H1 (cell line): ENCODE data around the gene TCERG1L. TPM values are rescaled to one million over a fixed set of nuclear protein-coding genes. Genes with fewer than 3 reads are reported as not detected.
A peak's percentile ranks its signal among the peaks of the same experiment; 100 is the strongest.

Experiments used
- CTCF ChIA-PET: fragments of 300-600 bp; sonication (Branson Sonifier 250); formaldehyde crosslinking; loops from one replicate; lab custom pipeline; 2021; ENCODE audit not compliant: partially characterized antibody; lab: Charles Lee
- POLR2A ChIA-PET: fragments of 300-600 bp; sonication (Branson Sonifier 250); formaldehyde crosslinking; loops from one replicate; lab custom pipeline; 2021; ENCODE audit warnings: inconsistent platforms; ENCODE audit not compliant: partially characterized antibody; lab: Charles Lee
- DNase-seq, 2 experiments: peaks; one replicate each; pipeline versions ENCODE4 v3.0.0 to v3.0.0-alpha.2; 2010 to 2022; ENCODE audit warnings: low spot score in 2 of 2, low read depth in 1 of 2, mixed read lengths in 1 of 2
- FAIRE-seq: peaks from 2 replicates; lab custom pipeline; 2011; peaks lifted over from hg19 to GRCh38; lab: Jason Lieb, UNC
- H2AFZ ChIP-seq: 2 replicates; pipeline ENCODE4 v1.8.1; 2012; ENCODE audit warnings: low read length, inconsistent platforms
- H2AK5ac ChIP-seq: 2 replicates; pipeline ENCODE4 v1.6.1; 2013; ENCODE audit warnings: low read depth, low read length
- H2BK120ac ChIP-seq: replicated peaks from 2 replicates; pipeline ENCODE3; 2013; ENCODE audit warnings: low read depth, low read length, inconsistent platforms
- H2BK12ac ChIP-seq: 2 replicates; pipeline ENCODE4 v1.6.1; 2013; ENCODE audit warnings: low read depth, low read length
- H2BK15ac ChIP-seq: 2 replicates; pipeline ENCODE4 v1.6.1; 2013; ENCODE audit warnings: low read length
- H2BK20ac ChIP-seq: 2 replicates; pipeline ENCODE4 v1.6.1; 2013; ENCODE audit warnings: low read length
- H2BK5ac ChIP-seq: 2 replicates; pipeline ENCODE4 v1.6.1; 2013; ENCODE audit warnings: low read depth, low read length
- H3K14ac ChIP-seq: 2 replicates; pipeline ENCODE4 v1.6.1; 2013; ENCODE audit warnings: inconsistent platforms; ENCODE audit not compliant: insufficient read length
- H3K18ac ChIP-seq: 2 replicates; pipeline ENCODE4 v1.6.1; 2013; ENCODE audit warnings: low read length; ENCODE audit errors: extremely low read depth
- H3K23ac ChIP-seq: 2 replicates; pipeline ENCODE4 v1.6.1; 2013; ENCODE audit warnings: inconsistent platforms; ENCODE audit not compliant: insufficient read length
- H3K23me2 ChIP-seq: 2 replicates; pipeline ENCODE4 v1.6.1; 2013; ENCODE audit warnings: low read depth, low read length
- H3K27ac ChIP-seq: 2 replicates; pipeline ENCODE4 v1.6.1; 2011; ENCODE audit warnings: low read depth, low read length, inconsistent platforms
- H3K27me3 ChIP-seq, 4 experiments: replicated peaks in 1 of 4; 1 replicate in 1 of 4; 2 replicates in 3 of 4; pipeline versions ENCODE4 v1.6.1 to v1.8.1; 2011 to 2013; ENCODE audit warnings: low read length in 3 of 4, mild to moderate bottlenecking in 3 of 4, inconsistent platforms in 2 of 4, mixed read lengths in 2 of 4, moderate library complexity in 1 of 4; ENCODE audit not compliant: control insufficient read depth in 3 of 4, insufficient read depth in 3 of 4; ENCODE audit errors: extremely low read depth in 1 of 4
- H3K36me3 ChIP-seq, 4 experiments: 2 replicates each; pipeline versions ENCODE4 v1.6.1 to v1.8.1; 2011 to 2013; ENCODE audit warnings: mild to moderate bottlenecking in 4 of 4, low read length in 3 of 4, moderate library complexity in 2 of 4, control low read depth in 1 of 4, inconsistent platforms in 1 of 4; ENCODE audit not compliant: insufficient read depth in 4 of 4, control insufficient read depth in 2 of 4
- H3K4ac ChIP-seq: replicated peaks from 2 replicates; pipeline ENCODE3; 2013; ENCODE audit warnings: low read length, low read depth, mixed read lengths, inconsistent platforms; ENCODE audit not compliant: insufficient read length
- H3K4me1 ChIP-seq, 4 experiments: replicated peaks in 1 of 4; 1 replicate in 1 of 4; 2 replicates in 3 of 4; pipeline versions ENCODE4 v1.6.1 to v1.8.1; 2011 to 2013; ENCODE audit warnings: low read length in 3 of 4, inconsistent platforms in 2 of 4, mixed read lengths in 1 of 4; ENCODE audit not compliant: insufficient read depth in 4 of 4, control insufficient read depth in 3 of 4
- H3K4me2 ChIP-seq, 2 experiments: 2 replicates each; pipeline versions ENCODE4 v1.6.1 to v1.8.1; 2011 to 2013; ENCODE audit warnings: low read depth in 2 of 2, low read length in 2 of 2, control low read depth in 1 of 2, inconsistent platforms in 1 of 2, mild to moderate bottlenecking in 1 of 2; ENCODE audit not compliant: insufficient read depth in 1 of 2
- H3K4me3 ChIP-seq, 4 experiments: fragments of 200-600, 300-600 bp in 1 of 4; sonication (generic), shearing (Covaris generic), sonication (Bioruptor Twin) in 1 of 4; 2 replicates each; pipeline versions ENCODE4 v1.5.1 to v1.8.1; 2011 to 2016; ENCODE audit warnings: low read length in 4 of 4, low read depth in 3 of 4, control low read depth in 2 of 4, inconsistent platforms in 2 of 4, mild to moderate bottlenecking in 2 of 4, mixed read lengths in 1 of 4, moderate library complexity in 1 of 4; ENCODE audit not compliant: insufficient read depth in 2 of 4; ENCODE audit errors: extremely low read depth in 1 of 4
- H3K56ac ChIP-seq: replicated peaks from 2 replicates; pipeline ENCODE3; 2013; ENCODE audit warnings: low read depth, mild to moderate bottlenecking, mixed read lengths, low read length, inconsistent platforms; ENCODE audit not compliant: insufficient read length
- H3K79me1 ChIP-seq: 2 replicates; pipeline ENCODE4 v1.6.1; 2013; ENCODE audit warnings: low read depth, low read length, control low read depth
- H3K79me2 ChIP-seq, 2 experiments: 2 replicates each; pipeline versions ENCODE4 v1.6.1 to v1.8.1; 2012 to 2013; ENCODE audit warnings: low read length in 2 of 2, mild to moderate bottlenecking in 2 of 2, inconsistent platforms in 1 of 2; ENCODE audit not compliant: insufficient read depth in 2 of 2, control insufficient read depth in 1 of 2
- H3K9ac ChIP-seq, 4 experiments: replicated peaks in 1 of 4; 1 replicate in 1 of 4; 2 replicates in 3 of 4; pipeline versions ENCODE4 v1.6.1 to v1.8.1; 2011 to 2013; ENCODE audit warnings: low read depth in 3 of 4, low read length in 3 of 4, control low read depth in 2 of 4, mild to moderate bottlenecking in 2 of 4, moderate library complexity in 2 of 4, inconsistent platforms in 1 of 4; ENCODE audit errors: extremely low read depth in 1 of 4
- H3K9me3 ChIP-seq, 2 experiments: 2 replicates each; pipeline versions ENCODE4 v1.6.1 to v1.8.1; 2012 to 2013; ENCODE audit warnings: mild to moderate bottlenecking in 2 of 2, moderate library complexity in 2 of 2, control low read depth in 1 of 2, inconsistent platforms in 1 of 2, low read depth in 1 of 2, low read length in 1 of 2, mixed read lengths in 1 of 2; ENCODE audit not compliant: insufficient read depth in 2 of 2
- H4K20me1 ChIP-seq, 2 experiments: replicated peaks in 1 of 2; 2 replicates each; pipeline versions ENCODE3 to v1.8.1; 2011 to 2013; ENCODE audit warnings: inconsistent platforms in 2 of 2, low read length in 2 of 2, mild to moderate bottlenecking in 1 of 2; ENCODE audit not compliant: insufficient read depth in 2 of 2, control insufficient read depth in 1 of 2
- H4K5ac ChIP-seq: 2 replicates; pipeline ENCODE4 v1.6.1; 2013; ENCODE audit warnings: low read length, low read depth, mixed read lengths, inconsistent platforms; ENCODE audit not compliant: insufficient read length
- H4K8ac ChIP-seq: 2 replicates; pipeline ENCODE4 v1.8.0; 2013; ENCODE audit warnings: mild to moderate bottlenecking, moderate library complexity, low read length, inconsistent platforms; ENCODE audit not compliant: insufficient read depth; ENCODE audit errors: extremely low read depth
- H4K91ac ChIP-seq: replicated peaks from 2 replicates; pipeline ENCODE3; 2013; ENCODE audit warnings: low read length, mixed read lengths, inconsistent platforms; ENCODE audit not compliant: insufficient read length
- BACH1 ChIP-seq: IDR thresholded peaks from 2 replicates; pipeline ENCODE4 v1.6.1; 2012; ENCODE audit warnings: low read length, improper control_type of control experiment
- CREB1 ChIP-seq: IDR thresholded peaks from 2 replicates; pipeline ENCODE4 v1.6.1; 2012; ENCODE audit warnings: inconsistent platforms
- JUN ChIP-seq: IDR thresholded peaks from 2 replicates; pipeline ENCODE4 v1.6.1; 2011; ENCODE audit warnings: low read depth, mild to moderate bottlenecking, improper control_type of control experiment, low read length
- RNF2 ChIP-seq: fragments of 200-900, 300-1000 bp; sonication (generic); IDR thresholded peaks from 2 replicates; pipeline ENCODE4 v1.7.1; 2016; ENCODE audit warnings: borderline replicate concordance, low read depth, mild to moderate bottlenecking, antibody characterized with exemption, low read length; ENCODE audit not compliant: poor library complexity, severe bottlenecking; ENCODE audit errors: missing control alignments
- TCF12 ChIP-seq: IDR thresholded peaks from 2 replicates; pipeline ENCODE4 v1.6.1; 2011; ENCODE audit warnings: low read depth, mild to moderate bottlenecking, low read length
- TEAD4 ChIP-seq: IDR thresholded peaks from 2 replicates; pipeline ENCODE4 v1.6.1; 2012; ENCODE audit warnings: low read depth, low read length, inconsistent platforms, mixed read lengths
- WGBS, 2 experiments: shearing (Covaris generic) in 1 of 2; methylation state at CpG; one replicate each; pipeline versions ENCODE4 v1.1.6 to v1.1.7; 2013 to 2015; ENCODE audit warnings: low lambda C conversion rate in 2 of 2, mixed read lengths in 2 of 2, inconsistent platforms in 1 of 2, low coverage in 1 of 2, missing lambda C conversion rate in 1 of 2; ENCODE audit not compliant: insufficient replicate concordance in 2 of 2, insufficient coverage in 1 of 2, insufficient read length in 1 of 2; ENCODE audit errors: extremely low coverage in 1 of 2, missing lambda C conversion rate in 1 of 2; 5-methylcytosine and 5-hydroxymethylcytosine counted together
- polyA plus RNA-seq, 7 experiments: library from polyadenylated mRNA; depleted of rRNA in 3 of 7; stranded (reverse) in 5 of 7; unstranded in 2 of 7; fragments of >200 nt in 5 of 7; fragments of 200-250 nt in 2 of 7; gene quantifications; 1 replicate in 5 of 7; 2 replicates in 1 of 7; 4 replicates in 1 of 7; pipeline versions ENCODE4 v1.2.1 to v1.2.3, GENCODE V29; 2011 to 2013; ENCODE audit warnings: missing spikeins in 2 of 7, mixed read lengths in 2 of 7
- total RNA-seq: library from RNA; stranded (reverse); fragmentation: NEBNext Ultra II Directional; extraction: Animal tissue kit (Norgen Biotek cat#: 25700); gene quantifications from 2 replicates; pipeline ENCODE4 v1.2.1, GENCODE V29; 2021

Gene TCERG1L
- total and polyA plus RNA-seq, 2 of the 8 experiments (the other 6 are each of a cell fraction or from before 2014, with no cell fraction given), result 3.9 to 6.9 TPM

DNA sequence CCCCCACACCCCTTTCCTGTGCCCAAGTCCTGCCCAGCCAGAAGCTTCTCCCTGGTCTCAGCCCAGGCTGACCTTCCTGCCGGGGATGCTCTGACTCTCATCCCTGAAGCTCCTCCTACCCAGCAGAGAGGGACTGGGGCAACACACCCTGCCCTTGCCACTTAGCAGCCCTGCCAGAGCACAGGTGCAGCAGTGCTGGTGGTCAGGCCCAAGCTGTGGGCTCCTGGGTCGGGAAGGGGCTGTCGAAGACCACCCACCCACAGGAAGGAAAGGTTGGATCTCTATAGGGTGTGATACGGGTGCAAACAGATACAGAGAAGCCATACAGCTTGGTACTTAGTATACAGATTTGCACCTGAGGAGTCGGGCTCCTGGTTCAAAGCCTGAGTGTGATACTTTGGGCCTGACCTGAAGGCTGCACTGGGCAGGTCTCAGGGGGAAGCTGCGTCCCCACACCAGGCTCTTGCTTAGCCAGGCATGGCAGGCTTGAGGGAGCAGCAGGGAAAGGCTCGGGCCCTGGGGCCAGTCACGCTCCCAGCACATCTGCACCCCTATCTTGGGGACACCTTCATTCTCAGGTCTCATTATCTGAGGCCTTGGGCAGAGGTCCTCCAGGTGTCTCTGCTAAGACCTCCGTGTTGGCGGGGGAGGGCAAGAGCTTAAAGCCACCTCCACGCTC, 47.3 kb downstream of the TCERG1L start:
- no peaks in the 10 kb centered on the region; a peak in 1 of 7 replicates for H3K4me1 ChIP-seq
- H2BK20ac ChIP-seq, result no peak overlapping the region
- no peak overlapping the region for H3K4me2 ChIP-seq
- no peak overlapping the region for H3K18ac ChIP-seq
- H2BK15ac ChIP-seq, result no peak overlapping the region
- H3K23me2 ChIP-seq, result no peaks in the 10 kb centered on the region
- ChIA-PET CTCF (interaction anchor here (1.1 kb wide), 1 partner anchor 18 kb away, joined by 3 read pairs; no protein-coding TSS in a partner anchor), POLR2A (no interaction called here)
- no peak overlapping the region for H3K23ac ChIP-seq
- FAIRE-seq, result no peak
- H3K56ac ChIP-seq, result no peak overlapping the region
- no peak overlapping the region for H2AK5ac ChIP-seq
- H4K91ac ChIP-seq, result no peak overlapping the region
- peak overlapping the region; percentile 50; the same call in 1 of the 2 replicates for H2BK12ac ChIP-seq
- no peak overlapping the region for H3K27ac ChIP-seq
- H3K9me3 ChIP-seq, result no peaks in the 10 kb centered on the region
- WGBS, 2 experiments, result 88% methylated on average over 10 of the region's 11 CpGs; no CpG with 5 or more reads in 1 of the 2 experiments
- H3K79me2 ChIP-seq, result no peaks in the 10 kb centered on the region
- H2AFZ ChIP-seq, result no peak overlapping the region
- H4K20me1 ChIP-seq, result no peaks in the 10 kb centered on the region
- no peak for DNase-seq
- no peak overlapping the region for H2BK120ac ChIP-seq
- H4K8ac ChIP-seq, result peak overlapping the region; percentile 19; the same call in 1 of the 2 replicates
- no peak overlapping the region for H4K5ac ChIP-seq
- no peak for TF ChIP-seq TCF12
- TF ChIP-seq TEAD4, result no peak
- TF ChIP-seq JUN, result no peak
- TF ChIP-seq CREB1, result no peak
- TF ChIP-seq BACH1, result no peak
- no peak for TF ChIP-seq RNF2
- H2BK5ac ChIP-seq, result no peak overlapping the region
- H3K4me3 ChIP-seq, result no peak overlapping the region
- no peaks in the 10 kb centered on the region for H3K27me3 ChIP-seq
- H3K79me1 ChIP-seq, result no peaks in the 10 kb centered on the region; the same call in 1 of the 2 replicates
- H3K9ac ChIP-seq, result no peak overlapping the region
- no peak overlapping the region for H3K4ac ChIP-seq
- H3K36me3 ChIP-seq, result no peaks in the 10 kb centered on the region
- no peak overlapping the region for H3K14ac ChIP-seq
